HG02571 (cell line): ENCODE data around the gene KIF6.

Experiments
- ATAC-seq: cut with Tn5 transposase; IDR thresholded peaks from one replicate; pipeline ENCODE4 v1.9.1; 2021; ENCODE audit warnings: mild to moderate bottlenecking, moderate library complexity; ENCODE audit not compliant: unreplicated experiment

Gene KIF6

GRCh38 chr6:39426073-39426456 is 299.1 kb downstream of the KIF6 start:
- no peak for ATAC-seq

GRCh38 chr6:39425346-39426072 is 299.7 kb downstream of the KIF6 start:
- no peak for ATAC-seq

- no peak for ATAC-seq
These were observed 300.4 kb downstream of the KIF6 start for GRCh38 chr6:39424831-39425230.

GRCh38 chr6:39422238-39422637 is 303.0 kb downstream of the KIF6 start:
- no peak for ATAC-seq

- no peak for ATAC-seq
These were observed 303.6 kb downstream of the KIF6 start for GRCh38 chr6:39421383-39422225.

GRCh38 chr6:39420300-39421265 is 304.6 kb downstream of the KIF6 start:
- no peak for ATAC-seq

GRCh38 chr6:39419607-39420006 is 305.6 kb downstream of the KIF6 start:
- ATAC-seq: no peak

GRCh38 chr6:39417440-39417839 is 307.8 kb downstream of the KIF6 start:
- ATAC-seq: no peak

- no peak for ATAC-seq
These were observed 308.5 kb downstream of the KIF6 start for GRCh38 chr6:39416728-39417127.

GRCh38 chr6:39416026-39416425 is 309.2 kb downstream of the KIF6 start:
- no peak for ATAC-seq

GRCh38 chr6:39415482-39415881 is 309.7 kb downstream of the KIF6 start:
- ATAC-seq: no peak

GRCh38 chr6:39411465-39411864 is 313.7 kb downstream of the KIF6 start:
- no peak for ATAC-seq

GRCh38 chr6:39411001-39411400 is 314.2 kb downstream of the KIF6 start:
- no peak for ATAC-seq

GRCh38 chr6:39409889-39410288 is 315.3 kb downstream of the KIF6 start:
- no peak for ATAC-seq

GRCh38 chr6:39407446-39407993 is 317.7 kb downstream of the KIF6 start:
- peak; percentile 85 for ATAC-seq

GRCh38 chr6:39404312-39404711 is 320.9 kb downstream of the KIF6 start:
- no peak for ATAC-seq

GRCh38 chr6:39403304-39403703 is 321.9 kb downstream of the KIF6 start:
- no peak for ATAC-seq

GRCh38 chr6:39402239-39402751 is 322.9 kb downstream of the KIF6 start:
- no peak for ATAC-seq

GRCh38 chr6:39401376-39401775 is 323.8 kb downstream of the KIF6 start:
- ATAC-seq: no peak

- no peak for ATAC-seq
These were observed 325.2 kb downstream of the KIF6 start for GRCh38 chr6:39400026-39400425.

- ATAC-seq: no peak
These were observed 328.4 kb downstream of the KIF6 start for GRCh38 chr6:39396854-39397253.
